DMS 273 (cell line): ENCODE measurements around the gene INHBB.

Experiments used
- DNase-seq: peaks from one replicate; lab custom pipeline; 2025; ENCODE audit not compliant: unreplicated experiment; lab: John Stamatoyannopoulos, UW

The INHBB gene

GRCh38 chr2:120394764-120395163 lies 48.8 kb downstream of the INHBB start:
- DNase-seq, result no peak

- no peak for DNase-seq
These were observed 49.5 kb downstream of the INHBB start for GRCh38 chr2:120395221-120396012.

GRCh38 chr2:120396013-120396860 lies 50.3 kb downstream of the INHBB start:
- DNase-seq, result peak; percentile 87

GRCh38 chr2:120396861-120397811 lies 51.2 kb downstream of the INHBB start:
- peak; percentile 33 for DNase-seq

DNA sequence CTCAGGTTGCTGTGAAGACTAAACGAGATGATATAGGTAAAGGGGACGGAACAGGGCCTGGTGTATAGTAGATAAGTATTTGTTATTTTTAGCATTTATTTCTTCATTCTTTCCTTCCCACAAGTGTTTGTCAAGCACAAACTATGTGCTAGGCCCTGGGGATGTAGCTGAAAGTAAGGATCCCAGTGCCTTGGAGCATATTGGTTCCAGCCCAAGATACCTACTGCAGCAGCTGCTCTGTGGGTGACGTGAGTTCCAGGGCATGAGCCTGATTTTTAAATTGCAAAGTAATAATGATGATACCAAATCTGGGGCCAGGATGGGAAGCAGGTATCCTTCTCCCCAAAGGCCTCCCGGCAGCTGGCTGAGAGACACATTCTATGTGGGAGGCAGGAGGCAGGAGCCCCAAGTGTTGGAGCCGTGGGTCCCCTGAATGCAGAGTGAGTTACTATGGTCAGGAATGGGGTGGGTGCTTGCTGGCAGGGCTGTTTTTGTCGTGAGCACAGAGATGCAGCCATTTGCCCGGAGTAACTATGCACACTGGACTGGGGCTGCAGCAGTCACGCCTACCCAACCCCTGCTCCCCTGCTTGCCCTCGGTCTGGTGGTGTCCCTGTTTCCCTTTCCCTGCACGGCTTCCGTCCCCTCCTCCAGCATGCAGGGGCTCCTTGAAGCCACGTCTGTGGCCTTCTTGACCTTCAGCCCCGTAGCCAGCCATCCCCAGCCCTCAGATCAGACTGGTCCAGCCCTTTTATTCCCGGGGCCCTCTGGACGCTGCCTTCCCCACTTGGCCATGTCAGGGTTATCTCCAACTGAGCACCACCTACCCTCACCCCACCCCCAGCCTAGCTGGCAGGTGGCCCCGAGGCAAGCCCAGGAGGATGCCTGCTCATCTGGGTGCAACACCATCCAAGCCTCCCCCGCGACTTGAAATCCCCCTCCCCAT lies 52.4 kb downstream of the INHBB start:
- DNase-seq, result no peak

- no peak for DNase-seq
These were observed 53.3 kb downstream of the INHBB start for GRCh38 chr2:120398996-120399888.

DNA sequence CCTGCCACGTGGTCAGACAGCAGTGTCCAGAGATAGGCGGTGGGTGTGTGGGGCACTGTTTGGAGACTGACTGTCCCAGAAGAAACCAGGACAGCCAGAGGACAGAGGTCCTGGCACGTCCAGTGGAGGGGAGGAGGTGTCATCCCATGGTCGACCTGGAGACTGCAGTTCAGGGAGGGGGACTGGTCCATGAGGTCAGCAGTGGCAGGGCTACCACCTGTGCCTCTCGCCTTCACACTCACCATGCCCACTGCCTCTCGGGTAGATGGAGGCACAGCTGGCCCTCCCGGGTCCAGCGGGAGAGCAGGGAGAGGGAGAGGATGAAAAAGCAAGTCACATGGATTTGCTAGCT lies 53.9 kb downstream of the INHBB start:
- DNase-seq, result no peak

DNA sequence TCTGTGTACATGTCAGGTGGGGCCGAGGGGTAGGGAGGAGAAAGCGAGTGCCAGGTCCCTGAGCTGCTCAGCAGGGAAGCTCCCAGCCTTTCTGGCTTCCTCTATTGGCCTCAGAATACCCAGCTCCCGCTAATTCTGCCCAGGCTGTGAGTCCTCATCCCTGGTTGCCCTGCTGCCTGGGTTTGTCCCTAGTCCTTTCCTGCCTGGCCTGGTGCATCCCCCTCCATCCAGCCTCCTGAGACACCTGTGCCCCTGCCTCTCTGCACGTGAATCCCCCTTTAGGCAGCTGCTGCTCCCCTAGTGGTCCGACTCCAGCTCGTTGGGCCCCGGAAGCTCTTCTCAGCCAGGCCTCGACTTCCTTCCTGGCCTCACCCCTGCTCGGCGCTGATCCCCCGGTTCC lies 54.6 kb downstream of the INHBB start:
- no peak for DNase-seq
